HG02885 (cell line): Measurements from ENCODE around the gene NIN.

Experiments
- ATAC-seq: cut with Tn5 transposase; IDR thresholded peaks from one replicate; pipeline ENCODE4 v1.9.1; 2021; ENCODE audit warnings: mild to moderate bottlenecking; ENCODE audit not compliant: unreplicated experiment, poor library complexity

Gene NIN

DNA sequence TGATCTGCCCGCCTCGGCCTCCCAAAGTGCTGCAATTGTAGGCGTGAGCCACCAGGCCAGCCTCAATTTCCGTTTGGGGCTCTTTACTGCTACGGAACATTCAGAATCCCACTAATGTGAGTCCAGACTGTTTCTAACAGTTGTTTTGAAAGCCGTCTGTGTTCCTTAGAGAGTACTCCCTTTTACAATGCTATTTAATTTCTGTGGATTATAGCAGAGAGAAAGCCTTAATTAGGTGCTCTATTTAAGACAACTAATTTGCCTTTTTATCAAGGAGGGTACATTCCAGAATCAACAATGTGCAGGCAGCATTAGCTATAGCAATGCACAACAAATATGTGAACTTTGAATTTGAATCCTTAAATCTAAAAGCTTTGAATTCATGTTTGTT, 160.1 kb downstream of the NIN start:
- no peak for ATAC-seq

DNA sequence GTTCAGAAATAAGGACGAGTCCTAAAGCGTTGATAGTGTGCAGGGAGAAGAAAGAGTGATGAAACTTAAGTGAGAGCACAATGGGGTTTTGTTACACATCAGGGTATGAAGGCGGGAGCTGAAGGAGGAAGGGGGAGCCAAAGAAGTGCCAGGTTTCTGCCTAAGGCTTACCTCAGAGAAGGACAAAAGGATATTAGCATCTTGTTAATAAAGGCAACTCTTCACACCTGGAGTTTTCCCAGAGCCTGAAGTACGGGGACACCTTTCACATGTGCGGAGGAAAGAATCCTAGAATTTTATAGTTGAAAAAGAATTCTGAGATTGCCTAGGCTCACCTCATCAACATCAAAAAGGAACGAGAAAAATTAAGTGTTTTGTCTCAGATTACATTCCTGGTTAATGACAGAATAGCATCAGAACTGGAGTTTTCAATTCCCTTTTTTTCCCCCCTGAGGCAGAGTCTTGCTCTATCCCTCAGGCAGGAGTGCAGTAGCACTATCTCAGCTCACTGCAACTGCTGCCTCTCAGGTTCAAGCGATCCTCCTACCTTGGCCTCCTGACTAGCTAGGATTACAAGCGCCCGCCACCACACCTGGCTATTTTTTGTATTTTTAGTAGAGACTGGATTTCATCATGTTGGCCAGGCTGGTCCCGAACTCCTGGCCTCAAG, 160.6 kb downstream of the NIN start:
- no peak for ATAC-seq
